GM18867 (cell line): ENCODE data around the gene USP17L17.
"Not testable (repeated sequence)": the region's sequence is repeated elsewhere in the genome, so short reads cannot be mapped to it uniquely, and the experiment has no call there.

ENCODE experiments used
- ATAC-seq: cut with Tn5 transposase; IDR thresholded peaks from one replicate; pipeline ENCODE4 v1.9.1; 2021; ENCODE audit warnings: mild to moderate bottlenecking, moderate library complexity; ENCODE audit not compliant: unreplicated experiment

The USP17L17 gene, protein sequence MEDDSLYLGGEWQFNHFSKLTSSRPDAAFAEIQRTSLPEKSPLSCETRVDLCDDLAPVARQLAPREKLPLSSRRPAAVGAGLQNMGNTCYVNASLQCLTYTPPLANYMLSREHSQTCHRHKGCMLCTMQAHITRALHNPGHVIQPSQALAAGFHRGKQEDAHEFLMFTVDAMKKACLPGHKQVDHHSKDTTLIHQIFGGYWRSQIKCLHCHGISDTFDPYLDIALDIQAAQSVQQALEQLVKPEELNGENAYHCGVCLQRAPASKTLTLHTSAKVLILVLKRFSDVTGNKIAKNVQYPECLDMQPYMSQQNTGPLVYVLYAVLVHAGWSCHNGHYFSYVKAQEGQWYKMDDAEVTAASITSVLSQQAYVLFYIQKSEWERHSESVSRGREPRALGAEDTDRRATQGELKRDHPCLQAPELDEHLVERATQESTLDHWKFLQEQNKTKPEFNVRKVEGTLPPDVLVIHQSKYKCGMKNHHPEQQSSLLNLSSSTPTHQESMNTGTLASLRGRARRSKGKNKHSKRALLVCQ

DNA sequence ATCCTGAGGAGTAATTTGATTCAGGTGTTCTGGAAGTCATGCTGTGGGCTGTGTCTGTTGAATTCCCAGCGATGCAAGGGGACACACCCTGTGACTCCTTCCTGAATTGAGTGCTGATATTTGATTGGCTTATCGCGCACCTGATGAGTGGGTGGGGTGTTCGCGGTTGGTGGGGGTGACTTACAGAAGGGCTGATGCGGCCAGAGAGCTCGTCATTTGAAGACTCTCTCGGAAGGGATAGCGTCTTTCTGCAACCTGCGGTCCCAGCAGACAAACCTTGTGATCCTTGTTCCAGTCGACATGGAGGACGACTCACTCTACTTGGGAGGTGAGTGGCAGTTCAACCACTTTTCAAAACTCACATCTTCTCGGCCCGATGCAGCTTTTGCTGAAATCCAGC, at the start of gene USP17L17:
Gene USP17L17, plus strand, starts transcription at position 301 of the 400 bp plus-strand sequence. Its CDS starts 0 bp downstream, at position 301.
- not testable (repeated sequence) for ATAC-seq

DNA sequence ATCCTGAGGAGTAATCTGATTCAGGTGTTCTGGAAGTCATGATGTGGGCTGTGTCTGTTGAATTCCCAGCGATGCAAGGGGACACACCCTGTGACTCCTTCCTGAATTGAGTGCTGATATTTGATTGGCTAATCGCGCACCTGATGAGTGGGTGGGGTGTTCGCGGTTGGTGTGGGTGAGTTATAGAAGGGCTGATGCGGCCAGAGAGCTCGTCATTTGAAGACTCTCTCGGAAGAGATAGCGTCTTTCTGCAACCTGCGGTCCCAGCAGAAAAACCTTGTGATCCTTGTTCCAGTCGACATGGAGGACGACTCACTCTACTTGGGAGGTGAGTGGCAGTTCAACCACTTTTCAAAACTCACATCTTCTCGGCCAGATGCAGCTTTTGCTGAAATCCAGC, 33.3 kb upstream of the USP17L17 start, which contains the start of gene USP17L10:
Gene USP17L10, plus strand, starts transcription at position 301 of the 400 bp plus-strand sequence. Its CDS starts 0 bp downstream, at position 301.
- not testable (repeated sequence) for ATAC-seq

DNA sequence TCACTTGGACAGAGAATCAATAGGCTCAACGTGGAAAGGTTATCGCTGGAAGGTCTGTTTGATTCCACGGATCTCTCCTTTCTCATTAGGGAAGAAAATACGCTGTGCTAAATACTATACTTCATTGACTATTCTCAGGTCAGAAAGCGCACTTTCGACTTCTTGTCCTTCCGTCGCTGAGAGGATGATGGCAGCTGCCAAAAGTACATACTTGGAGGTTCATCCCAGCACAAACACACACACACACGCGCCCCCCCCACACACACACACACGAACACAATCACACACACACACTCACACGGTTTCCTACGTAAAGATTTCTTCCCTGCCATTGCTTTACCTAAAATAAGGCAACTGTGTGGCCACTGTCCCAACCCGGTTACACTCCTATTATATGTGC, 29.0 kb upstream of the USP17L17 start:
- not testable (repeated sequence) for ATAC-seq

DNA sequence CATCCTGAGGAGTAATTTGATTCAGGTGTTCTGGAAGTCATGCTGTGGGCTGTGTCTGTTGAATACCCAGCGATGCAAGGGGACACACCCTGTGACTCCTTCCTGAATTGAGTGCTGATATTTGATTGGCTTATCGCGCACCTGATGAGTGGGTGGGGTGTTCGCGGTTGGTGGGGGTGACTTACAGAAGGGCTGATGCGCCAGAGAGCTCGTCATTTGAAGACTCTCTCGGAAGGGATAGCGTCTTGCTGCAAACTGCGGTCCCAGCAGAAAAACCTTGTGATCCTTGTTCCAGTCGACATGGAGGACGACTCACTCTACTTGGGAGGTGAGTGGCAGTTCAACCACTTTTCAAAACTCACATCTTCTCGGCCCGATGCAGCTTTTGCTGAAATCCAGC, 28.6 kb upstream of the USP17L17 start, which contains the start of gene USP17L11:
Gene USP17L11, plus strand, starts transcription at position 301 of the 400 bp plus-strand sequence. Its CDS starts 0 bp downstream, at position 301.
- ATAC-seq, result not testable (repeated sequence)

DNA sequence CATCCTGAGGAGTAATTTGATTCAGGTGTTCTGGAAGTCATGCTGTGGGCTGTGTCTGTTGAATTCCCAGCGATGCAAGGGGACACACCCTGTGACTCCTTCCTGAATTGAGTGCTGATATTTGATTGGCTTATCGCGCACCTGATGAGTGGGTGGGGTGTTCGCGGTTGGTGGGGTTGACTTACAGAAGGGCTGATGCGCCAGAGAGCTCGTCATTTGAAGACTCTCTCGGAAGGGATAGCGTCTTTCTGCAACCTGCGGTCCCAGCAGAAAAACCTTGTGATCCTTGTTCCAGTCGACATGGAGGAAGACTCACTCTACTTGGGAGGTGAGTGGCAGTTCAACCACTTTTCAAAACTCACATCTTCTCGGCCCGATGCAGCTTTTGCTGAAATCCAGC, 23.8 kb upstream of the USP17L17 start, which contains the start of gene USP17L12:
Gene USP17L12, plus strand, starts transcription at position 301 of the 400 bp plus-strand sequence. Its CDS starts 0 bp downstream, at position 301.
- ATAC-seq, result not testable (repeated sequence)

DNA sequence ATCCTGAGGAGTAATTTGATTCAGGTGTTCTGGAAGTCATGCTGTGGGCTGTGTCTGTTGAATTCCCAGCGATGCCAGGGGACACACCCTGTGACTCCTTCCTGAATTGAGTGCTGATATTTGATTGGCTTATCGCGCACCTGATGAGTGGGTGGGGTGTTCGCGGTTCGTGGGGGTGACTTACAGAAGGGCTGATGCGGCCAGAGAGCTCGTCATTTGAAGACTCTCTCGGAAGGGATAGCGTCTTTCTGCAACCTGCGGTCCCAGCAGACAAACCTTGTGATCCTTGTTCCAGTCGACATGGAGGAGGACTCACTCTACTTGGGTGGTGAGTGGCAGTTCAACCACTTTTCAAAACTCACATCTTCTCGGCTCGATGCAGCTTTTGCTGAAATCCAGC, 19.1 kb upstream of the USP17L17 start, which contains the start of gene USP17L13:
Gene USP17L13, plus strand, starts transcription at position 301 of the 400 bp plus-strand sequence. Its CDS starts 0 bp downstream, at position 301.
- ATAC-seq, result not testable (repeated sequence)

DNA sequence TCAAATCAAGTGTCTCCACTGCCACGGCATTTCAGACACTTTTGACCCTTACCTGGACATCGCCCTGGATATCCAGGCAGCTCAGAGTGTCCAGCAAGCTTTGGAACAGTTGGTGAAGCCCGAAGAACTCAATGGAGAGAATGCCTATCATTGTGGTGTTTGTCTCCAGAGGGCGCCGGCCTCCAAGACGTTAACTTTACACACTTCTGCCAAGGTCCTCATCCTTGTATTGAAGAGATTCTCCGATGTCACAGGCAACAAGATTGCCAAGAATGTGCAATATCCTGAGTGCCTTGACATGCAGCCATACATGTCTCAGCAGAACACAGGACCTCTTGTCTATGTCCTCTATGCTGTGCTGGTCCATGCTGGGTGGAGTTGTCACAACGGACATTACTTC, 13.4 kb upstream of the USP17L17 start:
- not testable (repeated sequence) for ATAC-seq

DNA sequence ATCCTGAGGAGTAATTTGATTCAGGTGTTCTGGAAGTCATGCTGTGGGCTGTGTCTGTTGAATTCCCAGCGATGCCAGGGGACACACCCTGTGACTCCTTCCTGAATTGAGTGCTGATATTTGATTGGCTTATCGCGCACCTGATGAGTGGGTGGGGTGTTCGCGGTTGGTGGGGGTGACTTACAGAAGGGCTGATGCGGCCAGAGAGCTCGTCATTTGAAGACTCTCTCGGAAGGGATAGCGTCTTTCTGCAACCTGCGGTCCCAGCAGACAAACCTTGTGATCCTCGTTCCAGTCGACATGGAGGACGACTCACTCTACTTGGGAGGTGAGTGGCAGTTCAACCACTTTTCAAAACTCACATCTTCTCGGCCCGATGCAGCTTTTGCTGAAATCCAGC, 9.6 kb upstream of the USP17L17 start, which contains the start of gene USP17L15:
Gene USP17L15, plus strand, starts transcription at position 301 of the 400 bp plus-strand sequence. Its CDS starts 0 bp downstream, at position 301.
- ATAC-seq, result not testable (repeated sequence)

DNA sequence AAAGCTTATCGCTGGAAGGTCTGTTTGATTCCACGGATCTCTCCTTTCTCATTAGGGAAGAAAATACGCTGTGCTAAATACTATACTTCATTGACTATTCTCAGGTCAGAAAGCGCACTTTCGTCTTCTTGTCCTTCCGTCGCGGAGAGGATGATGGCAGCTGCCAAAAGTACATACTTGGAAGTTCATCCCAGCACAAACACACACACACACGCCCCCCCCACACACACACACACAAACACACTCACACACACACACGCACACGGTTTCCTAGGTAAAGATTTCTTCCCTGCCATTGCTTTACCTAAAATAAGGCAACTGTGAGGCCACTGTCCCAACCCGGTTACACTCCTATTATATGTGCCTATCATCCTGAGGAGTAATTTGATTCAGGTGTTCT, 5.2 kb upstream of the USP17L17 start:
- ATAC-seq, result not testable (repeated sequence)

DNA sequence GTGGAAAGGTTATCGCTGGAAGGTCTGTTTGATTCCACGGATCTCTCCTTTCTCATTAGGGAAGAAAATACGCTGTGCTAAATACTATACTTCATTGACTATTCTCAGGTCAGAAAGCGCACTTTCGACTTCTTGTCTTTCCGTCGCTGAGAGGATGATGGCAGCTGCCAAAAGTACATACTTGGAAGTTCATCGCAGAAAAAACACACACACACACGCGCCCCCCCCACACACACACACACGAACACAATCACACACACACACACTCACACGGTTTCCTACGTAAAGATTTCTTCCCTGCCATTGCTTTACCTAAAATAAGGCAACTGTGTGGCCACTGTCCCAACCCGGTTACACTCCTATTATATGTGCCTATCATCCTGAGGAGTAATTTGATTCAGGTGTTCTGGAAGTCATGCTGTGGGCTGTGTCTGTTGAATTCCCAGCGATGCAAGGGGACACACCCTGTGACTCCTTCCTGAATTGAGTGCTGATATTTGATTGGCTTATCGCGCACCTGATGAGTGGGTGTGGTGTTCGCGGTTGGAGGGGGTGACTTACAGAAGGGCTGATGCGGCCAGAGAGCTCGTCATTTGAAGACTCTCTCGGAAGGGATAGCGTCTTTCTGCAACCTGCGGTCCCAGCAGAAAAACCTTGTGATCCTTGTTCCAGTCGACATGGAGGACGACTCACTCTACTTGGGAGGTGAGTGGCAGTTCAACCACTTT, 4.4 kb downstream of the USP17L17 start, which contains the start of gene USP17L18:
Gene USP17L18, plus strand, starts transcription at position 678 of the 728 bp plus-strand sequence. Its CDS starts 0 bp downstream, at position 678.
- not testable (repeated sequence) for ATAC-seq

DNA sequence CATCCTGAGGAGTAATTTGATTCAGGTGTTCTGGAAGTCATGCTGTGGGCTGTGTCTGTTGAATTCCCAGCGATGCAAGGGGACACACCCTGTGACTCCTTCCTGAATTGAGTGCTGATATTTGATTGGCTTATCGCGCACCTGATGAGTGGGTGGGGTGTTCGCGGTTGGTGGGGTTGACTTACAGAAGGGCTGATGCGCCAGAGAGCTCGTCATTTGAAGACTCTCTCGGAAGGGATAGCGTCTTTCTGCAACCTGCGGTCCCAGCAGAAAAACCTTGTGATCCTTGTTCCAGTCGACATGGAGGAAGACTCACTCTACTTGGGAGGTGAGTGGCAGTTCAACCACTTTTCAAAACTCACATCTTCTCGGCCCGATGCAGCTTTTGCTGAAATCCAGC, 9.4 kb downstream of the USP17L17 start, which contains the start of gene USP17L19:
Gene USP17L19, plus strand, starts transcription at position 301 of the 400 bp plus-strand sequence. Its CDS starts 0 bp downstream, at position 301.
- not testable (repeated sequence) for ATAC-seq

DNA sequence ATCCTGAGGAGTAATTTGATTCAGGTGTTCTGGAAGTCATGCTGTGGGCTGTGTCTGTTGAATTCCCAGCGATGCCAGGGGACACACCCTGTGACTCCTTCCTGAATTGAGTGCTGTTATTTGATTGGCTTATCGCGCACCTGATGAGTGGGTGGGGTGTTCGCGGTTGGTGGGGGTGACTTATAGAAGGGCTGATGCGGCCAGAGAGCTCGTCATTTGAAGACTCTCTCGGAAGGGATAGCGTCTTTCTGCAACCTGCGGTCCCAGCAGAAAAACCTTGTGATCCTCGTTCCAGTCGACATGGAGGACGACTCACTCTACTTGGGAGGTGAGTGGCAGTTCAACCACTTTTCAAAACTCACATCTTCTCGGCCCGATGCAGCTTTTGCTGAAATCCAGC, 14.1 kb downstream of the USP17L17 start, which contains the start of gene USP17L20:
Gene USP17L20, plus strand, starts transcription at position 301 of the 400 bp plus-strand sequence. Its CDS starts 0 bp downstream, at position 301.
- not testable (repeated sequence) for ATAC-seq

DNA sequence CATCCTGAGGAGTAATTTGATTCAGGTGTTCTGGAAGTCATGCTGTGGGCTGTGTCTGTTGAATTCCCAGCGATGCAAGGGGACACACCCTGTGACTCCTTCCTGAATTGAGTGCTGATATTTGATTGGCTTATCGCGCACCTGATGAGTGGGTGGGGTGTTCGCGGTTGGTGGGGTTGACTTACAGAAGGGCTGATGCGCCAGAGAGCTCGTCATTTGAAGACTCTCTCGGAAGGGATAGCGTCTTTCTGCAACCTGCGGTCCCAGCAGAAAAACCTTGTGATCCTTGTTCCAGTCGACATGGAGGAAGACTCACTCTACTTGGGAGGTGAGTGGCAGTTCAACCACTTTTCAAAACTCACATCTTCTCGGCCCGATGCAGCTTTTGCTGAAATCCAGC, 18.9 kb downstream of the USP17L17 start, which contains the start of gene USP17L21:
Gene USP17L21, plus strand, starts transcription at position 301 of the 400 bp plus-strand sequence. Its CDS starts 0 bp downstream, at position 301.
- not testable (repeated sequence) for ATAC-seq

DNA sequence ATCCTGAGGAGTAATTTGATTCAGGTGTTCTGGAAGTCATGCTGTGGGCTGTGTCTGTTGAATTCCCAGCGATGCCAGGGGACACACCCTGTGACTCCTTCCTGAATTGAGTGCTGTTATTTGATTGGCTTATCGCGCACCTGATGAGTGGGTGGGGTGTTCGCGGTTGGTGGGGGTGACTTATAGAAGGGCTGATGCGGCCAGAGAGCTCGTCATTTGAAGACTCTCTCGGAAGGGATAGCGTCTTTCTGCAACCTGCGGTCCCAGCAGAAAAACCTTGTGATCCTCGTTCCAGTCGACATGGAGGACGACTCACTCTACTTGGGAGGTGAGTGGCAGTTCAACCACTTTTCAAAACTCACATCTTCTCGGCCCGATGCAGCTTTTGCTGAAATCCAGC, 23.6 kb downstream of the USP17L17 start, which contains the start of gene USP17L22:
Gene USP17L22, plus strand, starts transcription at position 301 of the 400 bp plus-strand sequence. Its CDS starts 0 bp downstream, at position 301.
- not testable (repeated sequence) for ATAC-seq

DNA sequence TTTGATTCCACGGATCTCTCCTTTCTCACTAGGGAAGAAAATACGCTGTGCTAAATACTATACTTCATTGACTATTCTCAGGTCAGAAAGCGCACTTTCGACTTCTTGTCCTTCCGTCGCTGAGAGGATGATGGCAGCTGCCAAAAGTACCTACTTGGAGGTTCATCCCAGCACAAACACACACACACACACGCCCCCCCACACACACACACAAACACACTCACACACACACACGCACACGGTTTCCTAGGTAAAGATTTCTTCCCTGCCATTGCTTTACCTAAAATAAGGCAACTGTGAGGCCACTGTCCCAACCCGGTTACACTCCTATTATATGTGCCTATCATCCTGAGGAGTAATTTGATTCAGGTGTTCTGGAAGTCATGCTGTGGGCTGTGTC, 28.0 kb downstream of the USP17L17 start:
- ATAC-seq, result not testable (repeated sequence)
